Lung (tissue), 12 donors: ENCODE results near the gene TTC28. TPM values are rescaled to one million over a fixed set of nuclear protein-coding genes. Genes with fewer than 3 reads are reported as not detected.

Source experiments
- ATAC-seq: fragments of 200-7000 bp; cut with Tn5 transposase; one replicate; pipeline ENCODE4 v1.9.1; 2020; ENCODE audit warnings: moderate number of reproducible peaks; ENCODE audit not compliant: insufficient read depth, low FRiP score
- DNase-seq, 3 donors: peaks; one replicate each; pipeline ENCODE4 v3.0.0-alpha.2; 2013 to 2017
- H3K27ac ChIP-seq, 2 donors: one replicate each; pipeline ENCODE4 v1.5.1; 2013; ENCODE audit warnings: mild to moderate bottlenecking in 2 of 2, moderate library complexity in 2 of 2, control low read depth in 1 of 2, inconsistent platforms in 1 of 2, low read depth in 1 of 2, low read length in 1 of 2
- H3K27me3 ChIP-seq, 3 donors: one replicate each; pipeline ENCODE4 v1.5.1; 2013; ENCODE audit warnings: low read length in 2 of 3; ENCODE audit not compliant: control insufficient read depth in 3 of 3, insufficient read depth in 3 of 3
- H3K36me3 ChIP-seq, 4 donors: one replicate each; pipeline ENCODE4 v1.5.1; 2013; ENCODE audit warnings: low read length in 4 of 4, mild to moderate bottlenecking in 1 of 4, moderate library complexity in 1 of 4; ENCODE audit not compliant: control insufficient read depth in 4 of 4, insufficient read depth in 4 of 4
- H3K4me1 ChIP-seq, 5 donors: one replicate each; pipeline ENCODE4 v1.5.1; 2013; ENCODE audit warnings: low read length in 5 of 5, mild to moderate bottlenecking in 2 of 5, moderate library complexity in 1 of 5; ENCODE audit not compliant: control insufficient read depth in 5 of 5, insufficient read depth in 5 of 5
- H3K4me3 ChIP-seq: one replicate; pipeline ENCODE4 v1.5.1; 2013; ENCODE audit warnings: mild to moderate bottlenecking, control low read depth, moderate library complexity
- H3K9ac ChIP-seq, 2 donors: one replicate each; pipeline ENCODE4 v1.5.1; 2013; ENCODE audit warnings: low read length in 2 of 2, control low read depth in 1 of 2; ENCODE audit not compliant: insufficient read depth in 1 of 2
- H3K9me3 ChIP-seq, 4 donors: one replicate each; pipeline ENCODE4 v1.5.1; 2013; ENCODE audit warnings: low read length in 3 of 4, mild to moderate bottlenecking in 1 of 4, moderate library complexity in 1 of 4; ENCODE audit not compliant: control insufficient read depth in 4 of 4, insufficient read depth in 3 of 4
- WGBS, 2 donors: extraction: QIAGEN DNeasy Blood & Tissue Kit; methylation state at CpG; one replicate each; pipeline ENCODE4 v1.1.7; 2013; 5-methylcytosine and 5-hydroxymethylcytosine counted together
- polyA plus RNA-seq, 2 donors: library from polyadenylated mRNA; stranded (reverse); fragments of 200-250 nt; gene quantifications; one replicate each; pipeline ENCODE4 v1.2.1, GENCODE V29; 2013
- total RNA-seq, 2 donors: library from RNA; depleted of rRNA in 1 of 2; stranded (reverse); fragments of >200 nt in 1 of 2; gene quantifications; one replicate each; pipeline ENCODE4 v1.2.1, GENCODE V29; 2014 to 2021
- TF ChIP-seq, protein P1 (sequence below): IDR thresholded peaks from 2 replicates; pipeline ENCODE4 v1.5.1; 2012; ENCODE audit warnings: mild to moderate bottlenecking; ENCODE audit errors: control extremely low read depth, extremely low read depth
- donor health status: control.
- donor health status: control.
- donor health status: Bipolar disorder and iron deficiency.
- donor health status: healthy.
- donor health status: DM: yes; HTN: yes; CAD: no.

Gene TTC28
- total and polyA plus RNA-seq, 4 donors, result 4.7 to 72.2 (median 24.8) TPM

DNA sequence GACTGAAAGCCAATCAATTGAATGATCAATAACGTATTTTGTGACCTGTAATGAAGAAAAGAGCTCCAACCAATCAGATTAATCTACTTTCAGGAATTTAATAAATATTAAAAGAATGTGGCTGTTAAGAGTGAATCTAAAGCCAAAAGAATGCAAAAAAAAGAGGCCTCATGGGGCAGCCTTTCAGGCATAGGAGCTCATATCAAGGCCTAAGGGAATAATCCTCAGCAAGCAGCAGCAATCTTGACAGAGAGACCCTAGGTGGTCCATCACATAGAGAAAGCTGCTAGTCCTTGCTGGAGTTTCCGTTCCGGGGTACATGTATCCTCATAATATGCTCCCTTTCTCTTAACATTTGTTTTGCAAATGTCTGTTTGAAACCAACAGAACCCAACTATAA is 447.4 kb downstream of the TTC28 start:
- no peak overlapping the region for H3K27ac ChIP-seq
- 92 to 96% methylated on average over 3 of the region's 3 CpGs for WGBS, 2 donors
- ATAC-seq (no peak), DNase-seq (no peak)
- H3K4me1 ChIP-seq, result peaks cover 0 to 20% (median 7%) of the 10 kb centered on the region in 5 donors
- H3K27me3 ChIP-seq, result no peaks in the 10 kb centered on the region
- H3K4me3 ChIP-seq, result no peak overlapping the region
- no peaks in the 10 kb centered on the region for H3K36me3 ChIP-seq
- TF ChIP-seq, protein P1, sequence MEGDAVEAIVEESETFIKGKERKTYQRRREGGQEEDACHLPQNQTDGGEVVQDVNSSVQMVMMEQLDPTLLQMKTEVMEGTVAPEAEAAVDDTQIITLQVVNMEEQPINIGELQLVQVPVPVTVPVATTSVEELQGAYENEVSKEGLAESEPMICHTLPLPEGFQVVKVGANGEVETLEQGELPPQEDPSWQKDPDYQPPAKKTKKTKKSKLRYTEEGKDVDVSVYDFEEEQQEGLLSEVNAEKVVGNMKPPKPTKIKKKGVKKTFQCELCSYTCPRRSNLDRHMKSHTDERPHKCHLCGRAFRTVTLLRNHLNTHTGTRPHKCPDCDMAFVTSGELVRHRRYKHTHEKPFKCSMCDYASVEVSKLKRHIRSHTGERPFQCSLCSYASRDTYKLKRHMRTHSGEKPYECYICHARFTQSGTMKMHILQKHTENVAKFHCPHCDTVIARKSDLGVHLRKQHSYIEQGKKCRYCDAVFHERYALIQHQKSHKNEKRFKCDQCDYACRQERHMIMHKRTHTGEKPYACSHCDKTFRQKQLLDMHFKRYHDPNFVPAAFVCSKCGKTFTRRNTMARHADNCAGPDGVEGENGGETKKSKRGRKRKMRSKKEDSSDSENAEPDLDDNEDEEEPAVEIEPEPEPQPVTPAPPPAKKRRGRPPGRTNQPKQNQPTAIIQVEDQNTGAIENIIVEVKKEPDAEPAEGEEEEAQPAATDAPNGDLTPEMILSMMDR, result no peak
- H3K9ac ChIP-seq, result no peak overlapping the region
- H3K9me3 ChIP-seq, result no peaks in the 10 kb centered on the region

DNA sequence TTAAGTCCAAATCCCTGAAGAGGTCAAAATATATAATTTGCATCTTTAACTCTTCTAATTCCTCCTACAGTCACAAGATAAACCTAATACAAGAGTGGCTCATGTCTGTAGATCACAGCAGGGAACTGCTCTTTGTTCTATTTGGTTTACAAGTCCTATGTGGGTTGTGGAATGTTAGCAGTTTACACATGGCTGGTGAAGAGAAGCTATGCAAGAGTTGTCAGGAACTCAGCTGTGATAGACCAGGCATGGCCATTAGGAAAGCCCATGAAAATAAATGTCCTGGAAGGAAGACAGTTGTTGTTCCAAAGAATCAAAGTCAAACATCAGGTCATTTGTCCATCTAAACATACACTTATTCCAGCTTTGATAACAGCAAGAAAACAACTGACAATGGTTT is 448.2 kb downstream of the TTC28 start:
- H3K27me3 ChIP-seq, result no peaks in the 10 kb centered on the region
- H3K36me3 ChIP-seq, result no peaks in the 10 kb centered on the region
- no peak overlapping the region for H3K4me3 ChIP-seq
- ATAC-seq (no peak), DNase-seq (peak in 2 of 3 donors; percentile 33 to 37)
- H3K9ac ChIP-seq, result no peak overlapping the region
- no peaks in the 10 kb centered on the region for H3K9me3 ChIP-seq
- peaks cover 0 to 20% (median 4%) of the 10 kb centered on the region in 5 donors for H3K4me1 ChIP-seq
- no peak overlapping the region for H3K27ac ChIP-seq
- TF ChIP-seq, protein P1, result no peak

DNA sequence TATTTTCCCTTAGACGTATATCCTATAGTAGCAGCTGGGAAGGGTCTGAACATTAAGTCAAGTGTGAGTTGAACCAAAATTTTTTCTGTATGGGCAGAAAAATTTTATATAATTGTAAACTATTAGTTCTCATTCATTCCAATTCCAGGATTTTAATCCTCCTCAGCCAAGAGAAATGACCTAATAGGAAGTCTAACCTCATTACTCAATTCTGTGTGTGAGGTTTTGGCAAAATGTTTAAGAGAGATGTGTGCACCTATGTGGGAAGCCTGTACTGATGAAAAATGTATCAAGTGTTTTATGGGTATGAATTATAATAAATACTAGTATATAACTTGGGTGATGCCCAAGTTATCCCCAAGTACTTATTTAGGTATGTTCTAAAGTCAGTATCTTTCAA is 449.0 kb downstream of the TTC28 start:
- Histone ChIP-seq H3K4me3 (no peak overlapping the region), H3K4me1 (peaks cover 0 to 20% (median 4%) of the 10 kb centered on the region in 5 donors), H3K9me3 (no peaks in the 10 kb centered on the region), H3K36me3 (no peaks in the 10 kb centered on the region), H3K27ac (no peak overlapping the region), H3K27me3 (no peaks in the 10 kb centered on the region), H3K9ac (no peak overlapping the region)
- no peak for ATAC-seq
- peak in 1 of 3 donors; percentile 29 for DNase-seq
- TF ChIP-seq, protein P1, result no peak
- 77 to 79% methylated on average over 1 of the region's 1 CpG for WGBS, 2 donors
